ENCODE measurements around the gene FKBP2.
A peak's percentile ranks its signal among the peaks of the same experiment; 100 is the strongest.

FKBP2 gene

DNA sequence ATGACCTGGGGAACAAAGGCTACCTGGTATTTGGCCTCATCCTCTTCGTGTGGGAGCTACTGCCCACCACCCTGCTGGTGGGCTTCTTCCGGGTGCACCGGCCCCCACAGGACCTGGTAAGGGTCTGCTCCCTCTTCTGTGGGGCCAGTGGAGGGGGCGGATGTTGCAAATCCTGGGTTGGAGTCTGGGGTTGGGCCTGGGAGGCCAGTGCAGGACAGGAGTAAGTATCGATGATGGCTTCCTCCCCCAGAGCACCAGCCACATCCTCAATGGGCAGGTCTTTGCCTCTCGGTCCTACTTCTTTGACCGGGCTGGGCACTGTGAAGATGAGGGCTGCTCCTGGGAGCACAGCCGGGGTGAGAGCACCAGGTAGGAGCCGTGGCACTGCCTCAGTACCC lies 47.5 kb downstream of the FKBP2 start:
- Histone ChIP-seq H3K4me3 (ENCODE audit: low read depth, low read length) (no peak overlapping the region), H3K9me3 (ENCODE audit: control insufficient read depth, insufficient read depth, low read length) (no peaks in the 10 kb centered on the region), H3K4me1 (ENCODE audit: control insufficient read depth, insufficient read depth, low read length) (no peaks in the 10 kb centered on the region), H3K36me3 (ENCODE audit: control insufficient read depth, insufficient read depth, low read length) (no peaks in the 10 kb centered on the region), H3K9ac (ENCODE audit: low read depth, low read length) (no peak overlapping the region), H3K27me3 (ENCODE audit: control insufficient read depth, insufficient read depth, low read length) (peaks cover 42% of the 10 kb centered on the region)

- no peak overlapping the region for H3K4me3 ChIP-seq (ENCODE audit: low read depth, low read length)
- no peak overlapping the region for H3K9ac ChIP-seq (ENCODE audit: low read depth, low read length)
- H3K27me3 ChIP-seq (ENCODE audit: control insufficient read depth, insufficient read depth, low read length), result peaks cover 49% of the 10 kb centered on the region
- H3K9me3 ChIP-seq (ENCODE audit: control insufficient read depth, insufficient read depth, low read length), result no peaks in the 10 kb centered on the region
- no peaks in the 10 kb centered on the region for H3K36me3 ChIP-seq (ENCODE audit: control insufficient read depth, insufficient read depth, low read length)
- H3K4me1 ChIP-seq (ENCODE audit: control insufficient read depth, insufficient read depth, low read length), result no peaks in the 10 kb centered on the region
Measured at GRCh38 chr11:64289002-64289564, 48.2 kb downstream of the FKBP2 start.

GRCh38 chr11:64290352-64291261 lies 49.7 kb downstream of the FKBP2 start:
- H3K4me3 ChIP-seq (ENCODE audit: low read depth, low read length), result peak overlapping the region; percentile 41
- no peak overlapping the region for H3K9ac ChIP-seq (ENCODE audit: low read depth, low read length)
- peaks cover 65% of the 10 kb centered on the region for H3K27me3 ChIP-seq (ENCODE audit: control insufficient read depth, insufficient read depth, low read length)
- no peaks in the 10 kb centered on the region for H3K4me1 ChIP-seq (ENCODE audit: control insufficient read depth, insufficient read depth, low read length)
- no peaks in the 10 kb centered on the region for H3K9me3 ChIP-seq (ENCODE audit: control insufficient read depth, insufficient read depth, low read length)
- no peaks in the 10 kb centered on the region for H3K36me3 ChIP-seq (ENCODE audit: control insufficient read depth, insufficient read depth, low read length)

DNA sequence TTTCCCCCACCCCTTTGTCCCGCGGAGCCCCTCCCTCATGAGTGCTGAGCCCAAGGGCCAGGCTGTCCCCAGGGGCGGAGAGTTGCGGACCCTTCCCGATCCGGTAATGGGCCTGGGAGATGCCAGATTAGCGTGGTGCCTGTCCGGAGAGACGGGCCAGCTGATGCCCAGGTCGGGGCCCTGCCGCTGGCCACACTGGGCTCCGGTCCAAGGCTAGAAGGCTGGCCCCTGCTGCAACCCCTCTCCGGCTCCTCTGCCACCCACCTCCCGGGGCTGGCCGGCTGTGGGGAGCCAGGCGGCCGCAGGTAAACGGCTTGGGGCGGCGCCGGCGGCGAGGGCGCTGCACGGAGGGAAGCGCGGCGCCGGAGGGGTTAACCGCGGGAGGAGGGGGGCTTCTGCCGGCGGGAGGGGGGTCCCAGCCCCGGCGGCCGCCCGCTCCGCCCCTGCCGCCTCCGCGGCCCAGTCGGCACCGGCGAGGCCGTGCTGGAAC lies 50.4 kb downstream of the FKBP2 start, which contains the start of gene KCNK4:
KCNK4 (plus strand) TSS at position 41 of the 490 bp plus-strand sequence. CDS start 1,717 bp downstream, outside the sequence.
- peak within 1 kb of the TSS; percentile 41 for H3K4me3 ChIP-seq (ENCODE audit: low read depth, low read length)
- no peaks in the 10 kb centered on the region for H3K9me3 ChIP-seq (ENCODE audit: control insufficient read depth, insufficient read depth, low read length)
- H3K27me3 ChIP-seq (ENCODE audit: control insufficient read depth, insufficient read depth, low read length), result peaks cover 72% of the 10 kb centered on the region
- H3K4me1 ChIP-seq (ENCODE audit: control insufficient read depth, insufficient read depth, low read length), result no peaks in the 10 kb centered on the region
- no peak within 1 kb of the TSS for H3K9ac ChIP-seq (ENCODE audit: low read depth, low read length)
- no peaks in the 10 kb centered on the region for H3K36me3 ChIP-seq (ENCODE audit: control insufficient read depth, insufficient read depth, low read length)

GRCh38 chr11:64291752-64292459 lies 51.0 kb downstream of the FKBP2 start:
- Histone ChIP-seq H3K4me3 (ENCODE audit: low read depth, low read length) (peak overlapping the region; percentile 39), H3K9ac (ENCODE audit: low read depth, low read length) (no peak overlapping the region), H3K4me1 (ENCODE audit: control insufficient read depth, insufficient read depth, low read length) (no peaks in the 10 kb centered on the region), H3K36me3 (ENCODE audit: control insufficient read depth, insufficient read depth, low read length) (no peaks in the 10 kb centered on the region), H3K9me3 (ENCODE audit: control insufficient read depth, insufficient read depth, low read length) (no peaks in the 10 kb centered on the region), H3K27me3 (ENCODE audit: control insufficient read depth, insufficient read depth, low read length) (peaks cover 78% of the 10 kb centered on the region)

DNA sequence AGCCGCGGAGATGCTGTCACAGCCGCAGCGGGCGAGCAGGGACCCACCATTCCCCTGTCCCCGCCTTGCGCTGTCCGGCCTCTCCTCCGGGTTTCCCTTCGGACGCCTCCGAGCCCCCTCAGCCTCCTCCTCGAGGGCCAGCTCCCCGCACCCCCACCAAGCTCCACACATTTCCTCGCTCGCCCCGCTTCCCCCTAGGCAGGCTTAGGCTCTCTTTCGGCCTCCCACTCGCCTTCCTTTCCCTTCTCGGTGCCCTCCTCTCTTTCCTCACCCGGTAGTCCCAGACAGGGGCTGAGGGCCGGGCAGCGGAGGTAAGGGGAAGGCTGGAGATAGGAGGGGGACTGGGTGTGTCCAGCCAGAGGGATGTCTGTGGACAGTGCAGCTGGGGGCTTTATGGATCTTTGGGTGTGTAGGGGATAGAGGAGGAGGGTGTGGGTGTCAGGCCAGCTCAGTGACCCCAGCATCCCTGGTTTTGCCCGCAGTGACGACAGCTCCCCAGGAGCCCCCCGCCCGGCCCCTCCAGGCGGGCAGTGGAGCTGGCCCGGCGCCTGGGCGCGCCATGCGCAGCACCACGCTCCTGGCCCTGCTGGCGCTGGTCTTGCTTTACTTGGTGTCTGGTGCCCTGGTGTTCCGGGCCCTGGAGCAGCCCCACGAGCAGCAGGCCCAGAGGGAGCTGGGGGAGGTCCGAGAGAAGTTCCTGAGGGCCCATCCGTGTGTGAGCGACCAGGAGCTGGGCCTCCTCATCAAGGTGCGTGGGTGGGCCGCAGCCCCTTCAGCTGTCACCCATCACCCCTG lies 51.8 kb downstream of the FKBP2 start:
- no peaks in the 10 kb centered on the region for H3K9me3 ChIP-seq (ENCODE audit: control insufficient read depth, insufficient read depth, low read length)
- H3K9ac ChIP-seq (ENCODE audit: low read depth, low read length), result no peak overlapping the region
- peak overlapping the region; percentile 39 for H3K4me3 ChIP-seq (ENCODE audit: low read depth, low read length)
- no peaks in the 10 kb centered on the region for H3K4me1 ChIP-seq (ENCODE audit: control insufficient read depth, insufficient read depth, low read length)
- peaks cover 83% of the 10 kb centered on the region for H3K27me3 ChIP-seq (ENCODE audit: control insufficient read depth, insufficient read depth, low read length)
- no peaks in the 10 kb centered on the region for H3K36me3 ChIP-seq (ENCODE audit: control insufficient read depth, insufficient read depth, low read length)
